AML-193 (cell line): Measurements from ENCODE around the gene ATP13A5.

Source experiments
- DNase-seq, 2 experiments: peaks; one replicate each; lab custom pipeline; 2025; lab: John Stamatoyannopoulos, UW

Gene ATP13A5

GRCh38 chr3:193345431-193345830 is 33.1 kb downstream of the ATP13A5 start:
- no peak for DNase-seq

DNA sequence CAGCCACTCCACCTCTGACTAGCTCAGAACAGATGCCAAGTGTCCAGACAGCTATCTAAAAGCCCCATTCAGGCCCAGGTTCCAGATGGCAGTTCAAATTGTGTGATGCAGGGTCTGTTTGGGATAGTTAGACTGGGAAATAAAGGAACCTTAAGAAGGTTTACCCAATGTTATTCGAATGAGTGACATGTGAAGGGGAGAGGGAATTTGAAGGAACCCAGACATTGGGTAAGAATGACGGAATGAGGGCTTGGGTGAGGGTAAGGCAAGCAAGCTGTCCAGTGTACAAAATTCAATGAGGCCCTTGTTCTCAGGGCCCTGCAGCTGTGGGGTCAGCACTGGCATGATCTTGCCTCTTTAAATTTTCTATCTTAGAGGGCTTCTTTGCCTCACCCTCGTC is 34.1 kb downstream of the ATP13A5 start:
- no peak for DNase-seq

DNA sequence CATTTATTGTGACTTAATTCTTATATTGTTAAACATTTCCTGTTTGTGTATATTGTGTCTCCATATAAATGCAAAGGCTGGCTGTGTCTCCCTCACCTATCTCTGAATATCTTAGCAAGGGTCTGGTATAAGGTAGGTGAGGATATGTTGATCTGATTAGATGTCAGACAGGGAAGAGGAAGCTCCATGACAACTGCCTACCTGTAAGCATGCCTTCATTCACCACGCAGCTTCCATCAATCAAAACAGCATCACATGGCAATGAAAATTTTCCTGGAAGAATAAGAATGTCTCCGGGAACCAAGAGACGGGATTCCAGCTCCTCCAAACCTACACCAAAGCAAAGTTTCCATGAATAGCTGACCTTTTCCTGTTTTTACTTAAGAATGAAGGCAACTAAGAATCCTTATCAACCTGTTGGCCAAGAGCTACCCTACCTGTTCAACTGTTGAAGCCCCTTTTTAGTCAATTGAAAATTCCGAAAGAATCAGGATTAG is 34.8 kb downstream of the ATP13A5 start:
- no peak for DNase-seq

DNA sequence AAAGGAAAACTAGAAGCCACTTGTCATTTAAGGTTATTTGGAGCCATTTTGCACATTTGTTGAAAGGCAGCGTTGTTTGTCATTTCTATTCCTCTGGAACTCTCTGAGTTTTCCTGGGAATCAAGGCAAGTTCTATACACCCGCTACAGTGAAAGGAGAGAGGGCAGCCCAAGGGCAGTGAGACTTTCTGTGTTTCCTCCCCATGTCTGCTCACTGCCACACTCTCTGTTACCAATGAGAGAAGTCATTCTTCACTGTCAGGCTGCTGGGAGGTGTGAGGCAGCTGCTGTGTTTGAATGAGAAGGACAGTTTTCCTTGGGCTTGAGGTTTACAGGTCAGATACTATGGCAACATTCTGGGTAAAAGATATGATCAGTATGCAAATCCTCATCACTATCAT is 36.0 kb downstream of the ATP13A5 start:
- no peak for DNase-seq

- no peak for DNase-seq
Observed at GRCh38 chr3:193335031-193335430, 43.5 kb downstream of the ATP13A5 start.

GRCh38 chr3:193333229-193333628 is 45.3 kb downstream of the ATP13A5 start:
- no peak for DNase-seq

DNA sequence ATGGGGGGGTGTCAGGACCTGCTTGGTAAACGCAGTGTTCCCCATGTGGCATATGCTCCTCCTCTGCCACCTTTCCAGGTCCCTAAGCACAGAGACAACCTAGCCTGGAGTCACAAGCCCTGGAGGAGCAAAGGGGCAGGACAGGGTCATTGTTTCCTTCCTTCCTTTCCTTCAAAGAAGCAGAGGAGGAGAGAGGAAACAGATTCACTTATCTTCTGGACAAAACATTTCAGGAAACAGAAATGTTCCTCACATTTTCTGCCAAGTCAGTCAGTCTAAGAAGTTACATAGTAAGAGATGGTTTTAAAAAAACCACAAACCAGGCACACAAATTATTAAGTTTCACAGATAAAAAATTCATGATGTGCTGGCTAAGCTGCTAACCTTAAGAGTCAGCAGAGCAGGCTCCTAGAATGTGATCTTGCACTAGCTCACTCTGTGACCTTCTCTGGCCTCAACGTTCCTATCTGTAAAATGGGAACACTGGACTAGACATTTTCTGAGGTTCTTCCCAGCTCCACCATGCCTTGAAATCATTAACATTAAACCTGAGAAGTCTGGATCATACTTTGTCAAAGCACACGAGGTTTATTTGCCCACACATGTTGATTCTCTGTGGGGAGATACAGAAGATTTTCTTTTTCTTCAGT is 47.9 kb downstream of the ATP13A5 start:
- no peak for DNase-seq

- no peak for DNase-seq
Observed at GRCh38 chr3:193317682-193318300, 60.8 kb downstream of the ATP13A5 start.

DNA sequence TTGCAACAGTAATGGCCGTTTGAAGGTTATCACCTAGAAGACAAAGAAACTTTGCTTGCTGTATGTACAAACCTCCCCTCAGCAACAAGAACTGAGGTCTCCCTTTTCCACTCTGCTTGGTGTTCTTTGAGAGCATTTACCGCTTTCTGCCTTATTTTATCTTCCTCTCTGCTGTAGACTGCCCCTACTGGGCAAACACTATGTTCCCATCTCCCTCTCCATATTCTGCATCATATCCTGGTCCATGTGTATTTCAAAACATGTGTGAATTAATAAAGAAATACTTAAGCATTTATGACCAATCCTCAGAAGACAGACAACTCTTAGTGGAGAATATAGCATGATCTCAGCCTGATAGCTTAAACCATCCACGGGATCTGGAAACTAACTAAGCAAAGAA is 64.4 kb downstream of the ATP13A5 start:
- no peak for DNase-seq

GRCh38 chr3:193313061-193313958 is 65.2 kb downstream of the ATP13A5 start:
- DNase-seq, result no peak

DNA sequence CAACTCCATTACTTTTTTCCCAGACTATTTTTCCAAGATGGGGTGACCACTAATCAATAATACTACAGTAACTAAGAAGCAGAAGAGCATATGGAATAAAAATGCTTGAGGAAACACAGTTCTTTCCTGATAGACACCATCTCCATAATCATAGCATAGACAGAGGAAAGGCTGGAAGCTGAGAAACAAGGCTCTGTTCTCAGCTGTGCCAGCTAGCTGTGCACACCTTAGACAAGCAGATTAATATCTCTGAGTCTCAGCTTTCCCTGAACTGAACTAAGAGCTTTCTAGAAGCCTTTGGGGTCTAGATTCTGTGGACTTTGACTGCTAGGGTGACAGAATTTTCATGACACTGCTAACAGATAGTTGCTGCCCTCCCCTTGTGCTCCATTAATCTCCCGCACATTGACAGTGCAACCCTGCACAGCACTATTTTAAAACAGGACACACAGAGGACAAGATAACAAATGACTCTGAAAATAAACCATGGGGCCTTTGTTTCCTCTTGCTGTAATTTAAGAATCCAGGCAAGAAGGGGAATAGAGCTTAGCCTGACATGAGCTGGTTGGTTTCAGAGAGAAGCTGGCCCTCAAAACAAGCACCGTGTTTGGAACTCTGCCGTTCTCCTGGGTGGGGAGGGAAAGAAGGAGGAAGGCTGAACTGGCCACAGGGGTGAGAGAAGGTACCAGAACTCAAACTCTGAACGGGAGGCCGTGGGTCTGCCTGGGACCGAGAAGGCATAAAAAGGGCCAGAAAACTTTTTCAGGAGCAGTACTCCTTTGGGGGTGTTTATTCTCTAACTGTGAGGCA is 67.4 kb downstream of the ATP13A5 start:
- no peak for DNase-seq

- no peak for DNase-seq
Observed at GRCh38 chr3:193305356-193305755, 73.2 kb downstream of the ATP13A5 start.

DNA sequence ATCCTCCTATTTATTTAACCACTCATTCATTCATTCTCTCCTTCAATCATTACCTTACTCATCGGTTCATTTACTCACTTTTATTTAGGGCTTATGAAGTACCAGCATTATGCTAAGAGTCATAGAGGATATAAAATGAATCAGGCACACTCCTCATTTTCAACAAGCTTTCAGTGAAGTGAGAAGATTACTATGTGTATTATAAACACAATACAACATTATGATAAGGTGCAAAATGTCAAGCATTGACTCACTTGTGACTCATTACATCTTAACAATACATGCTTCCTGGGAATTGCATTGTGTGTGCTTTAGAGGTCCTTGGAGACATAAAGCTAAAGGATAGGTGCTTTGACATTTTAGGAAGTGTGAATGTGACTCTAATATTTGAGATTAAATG is 77.1 kb downstream of the ATP13A5 start:
- DNase-seq, result no peak

GRCh38 chr3:193297421-193297820 is 81.1 kb downstream of the ATP13A5 start:
- no peak for DNase-seq

- DNase-seq, result no peak
Observed at GRCh38 chr3:193295985-193296384, 82.6 kb downstream of the ATP13A5 start.

- DNase-seq, result no peak
Observed at GRCh38 chr3:193292386-193292785, 86.2 kb downstream of the ATP13A5 start.

- DNase-seq, result no peak
Observed at GRCh38 chr3:193271101-193271840, 107.3 kb downstream of the ATP13A5 start.

GRCh38 chr3:193270451-193270850 is 108.1 kb downstream of the ATP13A5 start:
- no peak for DNase-seq

- DNase-seq, result no peak
Observed at GRCh38 chr3:193269343-193270028, 109.1 kb downstream of the ATP13A5 start.

DNA sequence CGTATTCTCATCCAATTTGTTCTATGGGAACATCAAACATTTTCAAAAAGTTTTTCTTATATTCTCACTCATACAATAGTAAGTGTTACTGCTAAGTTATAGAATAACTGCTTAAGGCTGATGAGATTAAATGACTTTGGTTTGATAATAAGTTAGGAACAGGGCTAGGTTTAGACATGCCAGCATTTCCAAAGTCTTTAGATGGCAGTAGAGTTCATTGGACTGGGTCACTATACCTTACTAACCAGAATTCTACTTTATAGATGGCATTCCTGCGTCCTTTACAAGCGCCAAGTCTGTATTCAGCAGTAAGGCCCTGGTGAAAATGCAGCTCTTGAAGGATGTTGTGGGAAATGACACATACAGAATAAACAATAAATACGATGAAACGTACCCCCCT is 115.8 kb downstream of the ATP13A5 start:
- DNase-seq, result no peak

DNA sequence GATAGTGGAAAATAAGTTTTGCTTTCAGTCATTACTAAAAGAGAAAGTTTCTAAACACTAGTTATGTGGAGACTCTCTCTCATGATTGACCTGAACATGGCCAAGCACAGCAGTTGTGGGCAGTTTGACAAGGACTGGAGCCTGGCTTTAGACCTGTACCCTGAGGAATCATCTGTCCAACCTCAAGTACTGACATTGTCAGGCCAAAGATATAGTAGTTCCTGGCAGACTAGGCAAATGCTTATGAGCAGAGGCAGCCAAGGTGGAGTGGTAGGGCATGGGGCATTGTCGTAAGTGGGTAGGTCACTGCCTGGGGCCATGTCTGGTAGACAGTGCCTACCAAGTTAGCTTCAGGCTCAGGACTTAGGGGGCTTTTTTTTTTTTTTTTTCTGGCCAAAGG is 116.6 kb downstream of the ATP13A5 start:
- DNase-seq, result no peak
